ENCODE results near the gene TAS1R3. TPM values are rescaled to one million over a fixed set of nuclear protein-coding genes. Genes with fewer than 3 reads are reported as not detected.

Gene TAS1R3
- total RNA-seq, 2 experiments from 2014 or later: 1.2 to 1.3 TPM

GRCh38 chr1:1302006-1302430 is 29.1 kb upstream of the TAS1R3 start:
- peaks cover 14% of the 10 kb centered on the region for H3K4me1 Mint-ChIP-seq
- no peaks in the 10 kb centered on the region for H3K27me3 Mint-ChIP-seq
- H3K36me3 Mint-ChIP-seq: no peaks in the 10 kb centered on the region
- ATAC-seq (ENCODE audit: low read depth): no peak
- H3K9me3 Mint-ChIP-seq: no peaks in the 10 kb centered on the region
- POLR2A ChIA-PET: no interaction called here
- DNase-seq: no peak
- H3K27ac Mint-ChIP-seq: no peak overlapping the region
- no peak overlapping the region for H3K4me3 Mint-ChIP-seq

- DNase-seq: no peak
- POLR2A ChIA-PET: no interaction called here
- no peak for ATAC-seq (ENCODE audit: low read depth)
- no peak overlapping the region for H3K4me3 Mint-ChIP-seq
- no peak overlapping the region for H3K27ac Mint-ChIP-seq
- no peaks in the 10 kb centered on the region for H3K36me3 Mint-ChIP-seq
- no peaks in the 10 kb centered on the region for H3K9me3 Mint-ChIP-seq
- H3K4me1 Mint-ChIP-seq: peaks cover 14% of the 10 kb centered on the region
- no peaks in the 10 kb centered on the region for H3K27me3 Mint-ChIP-seq
Observed at GRCh38 chr1:1302951-1303509, 28.1 kb upstream of the TAS1R3 start.

- POLR2A ChIA-PET: no interaction called here
- DNase-seq (no peak), ATAC-seq (ENCODE audit: low read depth) (no peak)
- H3K27ac Mint-ChIP-seq: no peak overlapping the region
- H3K9me3 Mint-ChIP-seq: no peaks in the 10 kb centered on the region
- no peaks in the 10 kb centered on the region for H3K36me3 Mint-ChIP-seq
- no peaks in the 10 kb centered on the region for H3K27me3 Mint-ChIP-seq
- no peak overlapping the region for H3K4me3 Mint-ChIP-seq
- peaks cover 14% of the 10 kb centered on the region for H3K4me1 Mint-ChIP-seq
Observed at GRCh38 chr1:1303736-1304135, 27.3 kb upstream of the TAS1R3 start.

GRCh38 chr1:1304331-1305299 is 26.5 kb upstream of the TAS1R3 start:
- H3K4me3 Mint-ChIP-seq: peak overlapping the region; percentile 94
- H3K4me1 Mint-ChIP-seq: peaks cover 14% of the 10 kb centered on the region
- DNase-seq (no peak), ATAC-seq (ENCODE audit: low read depth) (no peak)
- no peaks in the 10 kb centered on the region for H3K9me3 Mint-ChIP-seq
- POLR2A ChIA-PET: interaction anchor here (0.8 to 1.3 kb wide), 8 partner anchors 30 to 188 kb away, joined by 3 to 8 read pairs (median 4); partner anchors contain the start of gene DVL1
- H3K27me3 Mint-ChIP-seq: no peaks in the 10 kb centered on the region
- H3K27ac Mint-ChIP-seq: peak overlapping the region; percentile 97
- H3K36me3 Mint-ChIP-seq: no peaks in the 10 kb centered on the region

GRCh38 chr1:1305300-1306069 is 25.6 kb upstream of the TAS1R3 start:
- POLR2A ChIA-PET: interaction anchor here (0.6 to 1.3 kb wide), 11 partner anchors 31 to 1702 kb away, joined by 3 to 8 read pairs (median 3); partner anchors contain the start of gene DVL1
- Mint-ChIP-seq H3K4me1 (peaks cover 14% of the 10 kb centered on the region), H3K27ac (peak overlapping the region; percentile 97), H3K36me3 (no peaks in the 10 kb centered on the region), H3K9me3 (no peaks in the 10 kb centered on the region), H3K4me3 (peak overlapping the region; percentile 94), H3K27me3 (no peaks in the 10 kb centered on the region)
- DNase-seq: peak; percentile 84
- peak; percentile 65 for ATAC-seq (ENCODE audit: low read depth)

- DNase-seq: no peak
- Mint-ChIP-seq H3K36me3 (no peaks in the 10 kb centered on the region), H3K27me3 (no peaks in the 10 kb centered on the region), H3K9me3 (no peaks in the 10 kb centered on the region), H3K27ac (peak overlapping the region; percentile 97), H3K4me1 (peaks cover 14% of the 10 kb centered on the region), H3K4me3 (peak overlapping the region; percentile 94)
- ATAC-seq (ENCODE audit: low read depth): no peak
- POLR2A ChIA-PET: interaction anchor here (0.6 to 1.3 kb wide), 5 partner anchors 42 to 1701 kb away, joined by 3 to 8 read pairs (median 3); partner anchors contain the start of genes AURKAIP1 and DVL1
Observed at GRCh38 chr1:1306070-1306660, 24.9 kb upstream of the TAS1R3 start.

- Mint-ChIP-seq H3K27ac (peak overlapping the region; percentile 97), H3K36me3 (no peaks in the 10 kb centered on the region), H3K4me1 (peaks cover 14% of the 10 kb centered on the region), H3K9me3 (no peaks in the 10 kb centered on the region), H3K4me3 (peak overlapping the region; percentile 94), H3K27me3 (no peaks in the 10 kb centered on the region)
- POLR2A ChIA-PET: interaction anchor here (0.9 to 1.0 kb wide), 2 partner anchors 33 to 69 kb away, joined by 3 to 4 read pairs; partner anchors contain the start of genes AURKAIP1 and UBE2J2
- DNase-seq (no peak), ATAC-seq (ENCODE audit: low read depth) (no peak)
Observed at GRCh38 chr1:1306661-1307260, 24.3 kb upstream of the TAS1R3 start.

GRCh38 chr1:1307261-1307922 is 23.7 kb upstream of the TAS1R3 start:
- peaks cover 14% of the 10 kb centered on the region for H3K4me1 Mint-ChIP-seq
- peak overlapping the region; percentile 94 for H3K4me3 Mint-ChIP-seq
- no peak for DNase-seq
- no peaks in the 10 kb centered on the region for H3K36me3 Mint-ChIP-seq
- POLR2A ChIA-PET: interaction anchor here (0.9 to 1.0 kb wide), 2 partner anchors 33 to 68 kb away, joined by 3 to 4 read pairs; partner anchors contain the start of genes AURKAIP1 and UBE2J2
- H3K27me3 Mint-ChIP-seq: no peaks in the 10 kb centered on the region
- H3K9me3 Mint-ChIP-seq: no peaks in the 10 kb centered on the region
- ATAC-seq (ENCODE audit: low read depth): peak; percentile 0
- peak overlapping the region; percentile 97 for H3K27ac Mint-ChIP-seq

- peak within 1 kb of the TSS; percentile 94 for H3K4me3 Mint-ChIP-seq
- peak; percentile 57 for ATAC-seq (ENCODE audit: low read depth)
- no peaks in the 10 kb centered on the region for H3K9me3 Mint-ChIP-seq
- peak within 1 kb of the TSS; percentile 97 for H3K27ac Mint-ChIP-seq
- H3K27me3 Mint-ChIP-seq: no peaks in the 10 kb centered on the region
- peaks cover 14% of the 10 kb centered on the region for H3K4me1 Mint-ChIP-seq
- H3K36me3 Mint-ChIP-seq: no peaks in the 10 kb centered on the region
- peak; percentile 94 for DNase-seq
- POLR2A ChIA-PET: no interaction called here
Observed at GRCh38 chr1:1307923-1308755, 22.9 kb upstream of the TAS1R3 start, which contains the start of the genes ACAP3 and PUSL1. Gene ACAP3 (minus strand): TSS chr1:1307930. CDS start chr1:1307815, 115 bp downstream. Gene PUSL1 (plus strand): TSS chr1:1308597. CDS start chr1:1308644, 47 bp downstream.

- Mint-ChIP-seq H3K27ac (peak overlapping the region; percentile 82), H3K4me1 (peaks cover 14% of the 10 kb centered on the region), H3K9me3 (no peaks in the 10 kb centered on the region), H3K36me3 (peaks cover 2% of the 10 kb centered on the region), H3K4me3 (peak overlapping the region; percentile 85), H3K27me3 (no peaks in the 10 kb centered on the region)
- no peak for DNase-seq
- no peak for ATAC-seq (ENCODE audit: low read depth)
- POLR2A ChIA-PET: no interaction called here
Observed at GRCh38 chr1:1308756-1309250, 22.3 kb upstream of the TAS1R3 start.
